HG02981 (cell line): ENCODE data around the gene NRG4.
A peak's percentile ranks its signal among the peaks of the same experiment; 100 is the strongest.
"Not testable (repeated sequence)": the region's sequence is repeated elsewhere in the genome, so short reads cannot be mapped to it uniquely, and the experiment has no call there.

Experiments
- ATAC-seq: cut with Tn5 transposase; IDR thresholded peaks from one replicate; pipeline ENCODE4 v1.9.1; 2021; ENCODE audit warnings: mild to moderate bottlenecking, moderate library complexity; ENCODE audit not compliant: unreplicated experiment

NRG4 gene

DNA sequence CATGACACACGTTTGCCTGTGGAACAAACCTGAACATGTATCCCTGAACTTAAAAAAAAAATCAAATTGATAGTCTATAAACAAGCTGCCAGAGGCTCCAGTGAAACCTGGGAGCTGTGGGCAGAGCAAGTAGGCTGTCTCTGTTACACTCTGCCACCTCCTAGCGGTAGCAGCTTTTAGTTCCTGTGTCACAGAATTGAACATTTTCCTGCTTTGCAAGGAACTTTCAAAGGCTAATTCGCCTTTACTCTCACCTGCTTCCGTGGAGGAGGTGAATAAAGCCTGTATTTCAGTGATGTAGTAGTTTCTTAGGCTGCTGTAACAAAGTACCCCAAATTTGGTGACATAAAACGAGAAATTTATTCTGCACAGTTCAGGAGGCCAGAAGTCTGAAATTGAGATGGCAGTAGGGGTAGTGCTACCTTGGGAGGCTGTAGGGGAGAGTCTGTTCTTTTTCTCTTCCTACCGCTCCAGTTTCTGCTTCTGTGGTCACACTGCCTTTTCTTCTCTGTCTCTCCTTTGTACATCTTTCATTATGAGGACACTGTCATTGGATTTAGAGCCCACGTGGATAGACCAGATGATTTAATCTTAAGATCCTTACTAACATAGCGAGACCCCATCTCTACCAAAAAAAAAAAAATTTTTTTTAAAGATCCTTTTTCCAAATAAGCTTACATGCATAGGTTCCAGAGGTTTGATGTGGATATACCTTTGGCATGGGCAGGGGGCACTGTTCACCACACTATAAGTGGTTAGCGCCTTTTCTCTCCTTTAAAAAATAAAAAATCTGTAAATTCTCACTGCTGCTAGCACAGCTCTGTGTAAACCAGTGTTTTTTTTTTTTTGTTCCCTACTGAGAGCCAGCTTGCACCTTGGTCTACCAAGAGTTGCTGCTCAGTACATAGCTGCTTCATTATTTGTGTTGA lies 83.3 kb downstream of the NRG4 start:
- no peak for ATAC-seq

DNA sequence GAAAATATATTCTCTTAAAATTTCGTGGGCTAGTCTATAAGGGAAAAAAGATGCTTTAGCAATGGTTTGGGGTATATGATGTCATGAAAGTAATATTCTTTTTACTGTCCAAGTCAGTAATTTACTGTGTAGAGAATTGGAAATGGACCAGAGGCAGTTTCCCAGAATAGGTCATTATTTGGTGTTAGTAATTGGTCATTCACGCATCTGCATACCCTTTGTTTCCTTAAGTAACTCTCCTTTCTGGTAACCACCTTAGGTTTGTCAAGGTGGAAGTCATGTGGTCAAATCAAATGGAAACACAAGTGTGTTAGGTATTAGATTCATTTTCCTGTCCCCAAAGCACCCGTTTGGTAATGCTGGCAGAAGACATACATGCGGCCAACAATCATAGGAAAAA lies 84.6 kb downstream of the NRG4 start:
- ATAC-seq: no peak

DNA sequence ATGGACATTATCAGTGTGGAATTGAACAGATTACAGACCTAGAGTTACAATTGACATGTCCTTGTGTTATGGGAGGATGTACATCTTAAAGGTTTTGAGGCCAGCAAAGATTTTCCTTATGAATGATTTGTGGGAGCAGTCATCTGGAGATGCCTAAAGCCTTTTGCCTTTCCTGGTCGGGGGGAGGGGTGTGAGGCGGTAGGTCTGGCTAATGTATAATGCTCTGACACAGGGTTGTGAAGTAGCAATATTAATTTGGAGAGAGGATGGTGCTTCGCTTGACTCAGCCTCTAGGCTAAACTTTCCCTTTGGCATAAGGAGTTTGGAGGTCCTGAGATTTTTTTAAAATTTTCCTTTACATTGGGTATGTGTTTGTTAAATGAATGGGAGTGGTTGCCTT lies 85.3 kb downstream of the NRG4 start:
- ATAC-seq: no peak

DNA sequence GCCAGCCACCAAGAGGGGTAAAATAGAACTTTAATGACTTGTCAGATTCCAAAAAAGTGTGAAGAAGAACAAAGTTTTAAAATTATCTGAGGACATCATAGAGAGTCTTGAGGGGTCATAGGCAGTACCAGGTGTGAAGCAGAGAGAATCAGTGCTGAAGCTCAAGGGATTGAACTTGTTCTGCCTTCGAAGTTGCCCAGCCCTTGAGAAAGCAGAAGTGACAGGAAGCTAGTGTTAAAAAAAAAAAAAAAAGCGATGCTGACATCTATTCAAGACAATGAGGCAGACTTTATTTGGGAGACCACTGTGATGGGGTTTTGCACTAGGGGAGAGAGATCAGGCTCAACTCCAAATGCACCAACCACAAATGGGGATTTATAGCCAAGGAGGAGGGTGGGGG lies 86.8 kb downstream of the NRG4 start:
- no peak for ATAC-seq

DNA sequence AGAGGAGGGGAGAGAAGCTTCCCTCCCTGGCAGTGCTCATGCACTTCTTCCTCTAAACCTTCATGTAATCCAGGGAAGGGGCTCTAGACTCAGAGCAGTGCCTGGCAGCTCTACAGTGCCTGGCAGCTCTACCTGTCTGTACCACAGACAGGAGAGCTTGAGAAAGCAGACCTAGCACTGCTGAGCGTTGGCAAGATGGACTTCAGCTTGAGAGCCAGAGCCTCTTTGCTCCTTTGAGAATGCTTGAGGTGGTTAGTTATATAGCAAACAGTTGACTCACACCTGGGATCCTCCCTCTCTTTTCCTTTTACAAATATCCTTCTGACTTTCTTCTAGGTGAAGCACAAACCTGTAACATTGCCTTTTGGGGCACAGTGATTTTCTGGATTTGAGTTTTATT lies 87.6 kb downstream of the NRG4 start:
- no peak for ATAC-seq

DNA sequence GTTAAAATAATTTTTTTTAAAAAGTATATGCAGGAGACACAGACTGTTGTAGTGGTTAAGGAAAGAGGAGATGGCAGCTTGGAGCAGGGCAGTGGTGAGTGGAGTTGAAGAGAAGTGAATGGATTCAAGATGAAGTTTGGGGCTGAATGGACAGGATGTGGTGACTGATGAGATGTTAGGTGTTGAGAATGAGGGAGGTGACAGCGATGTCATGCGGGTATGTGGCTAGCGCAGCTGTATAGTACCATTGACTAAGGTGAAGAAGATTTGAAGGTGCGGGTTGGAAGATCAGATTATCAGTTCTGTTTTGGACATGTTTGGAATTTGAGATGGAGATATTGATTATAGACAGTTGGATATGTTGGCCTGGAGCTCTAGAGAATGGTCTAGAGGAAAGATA lies 88.5 kb downstream of the NRG4 start:
- ATAC-seq: no peak

DNA sequence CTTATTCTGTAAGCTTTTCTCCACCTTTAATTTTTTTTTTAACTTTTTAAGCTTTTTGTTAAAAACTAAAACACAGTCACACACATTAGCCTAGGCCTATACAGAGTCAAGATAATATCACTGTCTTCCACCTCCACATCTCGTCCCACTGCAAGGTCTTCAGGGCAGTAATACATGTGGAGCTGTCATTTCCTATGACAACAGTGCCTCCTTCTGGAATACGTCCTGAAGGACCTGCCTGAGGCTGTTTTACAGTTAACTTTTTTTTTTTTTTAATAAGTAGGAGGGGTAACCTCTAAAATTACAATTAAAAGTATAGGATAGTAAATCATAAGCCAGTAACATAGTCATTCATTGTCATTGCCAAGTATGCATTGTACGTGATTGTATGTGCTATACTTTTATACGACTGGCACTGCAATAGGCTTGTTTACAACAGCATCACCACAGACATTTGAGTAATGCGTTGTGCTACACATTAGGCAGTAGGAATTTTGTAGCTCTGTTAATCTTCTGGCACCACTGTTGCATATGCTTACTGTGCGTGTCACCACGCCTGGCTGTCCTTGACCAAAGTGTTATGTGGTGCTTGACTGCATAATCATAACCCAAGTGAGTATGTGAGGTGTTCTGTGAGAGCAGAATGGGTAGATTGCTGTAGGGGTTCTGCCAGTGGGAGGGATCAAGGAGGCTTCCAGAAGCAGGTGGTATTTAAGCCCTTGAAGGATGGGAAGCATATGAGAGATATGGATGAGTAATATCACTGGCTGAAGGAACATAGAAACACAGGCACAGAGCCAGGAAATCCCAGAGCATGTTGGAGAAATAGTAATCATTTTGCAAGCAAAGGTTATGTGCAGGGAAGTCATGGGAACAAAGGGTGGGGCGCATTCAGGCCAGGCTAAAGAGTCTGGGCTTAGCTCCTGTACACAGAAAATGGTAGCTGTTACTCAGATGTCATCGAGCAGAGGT lies 90.2 kb downstream of the NRG4 start:
- no peak for ATAC-seq

DNA sequence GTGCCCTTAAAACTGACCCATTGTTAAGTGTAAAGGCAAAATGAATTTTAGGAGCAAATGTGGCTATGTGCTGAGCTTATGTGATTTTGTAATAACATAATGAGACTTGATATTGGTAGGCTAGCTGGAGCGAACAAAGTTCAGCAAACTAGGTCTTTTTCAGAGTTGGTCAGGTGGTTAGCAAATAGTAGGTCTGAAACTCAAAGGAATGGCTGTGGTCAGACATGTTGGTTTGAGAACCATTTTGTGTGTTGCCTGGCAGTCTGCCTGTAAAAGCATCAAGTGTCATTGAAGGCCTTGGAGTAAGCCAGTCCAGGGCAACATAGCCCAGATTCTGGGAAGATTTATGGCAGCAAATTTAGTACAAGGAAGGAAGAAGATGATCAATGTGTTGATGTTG lies 92.1 kb downstream of the NRG4 start:
- ATAC-seq: no peak

DNA sequence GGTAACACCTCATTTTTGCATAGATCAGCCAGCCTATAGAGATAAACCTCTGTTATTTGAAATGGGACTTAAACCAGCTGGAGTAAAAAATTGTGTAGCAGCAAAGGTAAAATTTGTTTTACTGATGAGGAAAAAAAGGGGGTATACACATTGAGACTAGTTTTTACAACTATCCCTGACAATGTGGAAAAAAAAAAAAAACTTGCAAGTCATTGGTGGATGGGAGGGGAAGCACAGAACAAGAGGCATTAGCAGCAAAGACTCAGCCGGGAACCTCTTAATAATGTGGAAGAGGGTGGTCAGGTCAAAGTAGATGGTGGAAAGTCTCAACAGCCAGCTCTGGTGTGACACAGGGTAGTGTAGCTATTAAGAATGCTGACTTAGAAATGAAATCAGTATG lies 94.1 kb downstream of the NRG4 start:
- no peak for ATAC-seq

DNA sequence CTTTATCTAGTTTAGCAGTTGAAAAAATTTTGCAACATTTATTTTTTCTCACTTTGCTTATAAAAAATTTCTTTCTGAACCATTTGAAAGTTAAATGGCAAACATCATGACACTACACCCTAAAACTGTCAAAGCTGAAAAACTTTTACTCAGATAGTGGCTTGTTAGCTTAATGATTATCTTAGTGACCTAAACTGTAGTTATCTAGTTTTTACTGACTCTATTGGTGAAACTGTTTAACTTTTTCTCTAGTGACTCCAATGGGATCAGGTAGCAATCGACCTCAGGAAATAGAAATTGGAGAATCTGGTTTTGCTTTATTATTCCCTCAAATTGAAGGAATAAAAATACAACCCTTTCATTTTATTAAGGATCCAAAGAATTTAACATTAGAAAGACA lies 95.2 kb downstream of the NRG4 start:
- no peak for ATAC-seq

DNA sequence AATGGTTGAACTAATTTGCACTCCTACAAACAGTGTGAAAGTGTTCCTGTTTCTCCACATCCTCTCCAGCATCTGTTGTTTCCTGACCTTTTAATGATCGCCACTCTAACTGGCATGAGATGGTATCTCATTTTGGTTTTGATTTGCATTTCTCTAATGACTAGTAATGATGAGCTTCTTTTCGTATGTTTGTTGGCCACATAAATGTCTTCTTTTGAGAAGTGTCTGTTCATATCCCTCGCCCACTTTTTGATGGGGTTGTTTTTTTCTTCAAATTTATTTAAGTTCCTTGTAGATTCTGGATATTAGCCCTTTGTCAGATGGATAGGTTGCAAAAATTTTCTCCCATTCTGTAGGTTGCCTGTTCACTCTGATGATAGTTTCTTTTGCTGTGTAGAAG lies 101.9 kb downstream of the NRG4 start:
- not testable (repeated sequence) for ATAC-seq

DNA sequence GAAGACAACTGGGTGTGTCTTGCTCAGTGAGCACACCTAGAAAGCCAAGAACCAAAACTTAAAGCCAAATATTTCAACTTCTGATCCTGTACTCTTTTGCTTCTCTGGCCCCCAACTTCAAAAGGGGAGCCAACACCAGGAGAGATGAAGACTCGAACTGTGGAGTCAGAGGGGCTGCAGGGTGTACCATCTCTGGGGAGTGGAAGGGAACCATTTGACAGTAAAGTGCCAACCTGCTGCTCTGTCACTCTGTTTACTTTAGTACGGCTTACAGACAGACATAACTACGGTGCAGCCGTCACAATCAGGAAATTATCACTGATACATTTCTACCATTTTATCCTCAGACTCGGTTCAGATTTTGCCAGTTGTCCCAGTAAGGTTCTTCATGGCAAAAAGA lies 107.0 kb downstream of the NRG4 start:
- no peak for ATAC-seq

DNA sequence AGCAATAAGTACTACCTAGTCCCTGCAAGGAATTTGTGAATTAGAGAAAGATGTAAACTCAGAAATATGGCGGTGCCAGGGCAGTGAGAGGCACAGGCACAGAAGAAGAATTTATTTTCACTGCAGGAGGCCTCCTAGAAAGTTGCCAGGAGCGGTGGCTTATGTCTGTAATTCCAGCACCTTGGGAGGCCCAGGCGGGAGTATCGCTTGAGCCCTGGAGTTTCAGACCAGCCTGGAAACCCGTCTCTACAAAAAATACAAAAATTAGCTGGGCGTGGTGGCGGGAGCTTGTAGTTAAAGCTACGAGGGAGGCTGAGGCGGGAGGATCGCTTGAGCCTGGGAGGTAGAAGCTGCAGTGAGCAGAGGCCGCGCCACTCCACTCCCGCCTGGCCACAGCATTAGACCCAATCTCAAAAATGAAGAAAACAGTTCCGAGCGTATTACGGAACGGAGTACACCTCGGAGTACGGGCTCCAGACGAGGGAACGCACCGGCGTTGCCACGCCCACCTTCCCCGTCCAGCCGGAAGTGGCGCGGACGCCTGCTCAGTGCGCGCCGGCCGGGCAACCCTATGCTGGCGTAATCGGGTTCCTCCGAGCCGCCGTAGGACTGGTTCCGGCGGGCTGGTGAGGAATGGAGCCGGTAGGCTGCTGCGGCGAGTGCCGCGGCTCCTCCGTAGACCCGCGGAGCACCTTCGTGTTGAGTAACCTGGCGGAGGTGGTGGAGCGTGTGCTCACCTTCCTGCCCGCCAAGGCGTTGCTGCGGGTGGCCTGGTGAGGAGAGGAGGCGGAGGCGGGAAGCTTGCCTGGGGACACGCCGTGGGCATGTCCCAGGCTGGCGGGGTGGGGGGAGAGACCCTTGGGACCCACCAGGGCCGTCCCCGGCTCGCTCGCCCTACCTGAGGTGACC lies 108.6 kb downstream of the NRG4 start, which contains the start of gene FBXO22:
Gene FBXO22 (plus strand): TSS at position 548 of the 909 bp plus-strand sequence. CDS start 86 bp downstream, at position 634.
- ATAC-seq: peak; percentile 96

DNA sequence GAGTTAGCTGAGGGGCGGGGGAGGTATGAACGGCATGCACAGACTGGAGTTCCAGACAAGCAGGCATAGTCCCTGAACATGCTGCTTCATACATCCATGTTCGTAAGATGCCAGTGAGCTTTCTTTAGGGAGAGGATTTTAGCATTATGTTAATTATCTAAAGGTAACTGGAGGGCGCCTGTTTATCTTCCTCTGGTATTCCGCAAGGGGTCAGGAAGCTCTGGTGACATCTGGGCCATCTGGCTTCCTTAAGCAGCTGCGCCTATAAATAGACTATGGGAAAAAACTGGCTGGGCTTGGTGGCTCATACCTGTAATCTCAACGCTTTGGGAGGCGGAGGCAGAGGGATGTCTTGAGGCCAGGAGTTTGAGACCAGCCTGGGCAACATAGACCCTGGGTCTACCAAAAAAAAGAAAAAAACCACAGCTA lies 110.1 kb downstream of the NRG4 start:
- ATAC-seq: no peak

DNA sequence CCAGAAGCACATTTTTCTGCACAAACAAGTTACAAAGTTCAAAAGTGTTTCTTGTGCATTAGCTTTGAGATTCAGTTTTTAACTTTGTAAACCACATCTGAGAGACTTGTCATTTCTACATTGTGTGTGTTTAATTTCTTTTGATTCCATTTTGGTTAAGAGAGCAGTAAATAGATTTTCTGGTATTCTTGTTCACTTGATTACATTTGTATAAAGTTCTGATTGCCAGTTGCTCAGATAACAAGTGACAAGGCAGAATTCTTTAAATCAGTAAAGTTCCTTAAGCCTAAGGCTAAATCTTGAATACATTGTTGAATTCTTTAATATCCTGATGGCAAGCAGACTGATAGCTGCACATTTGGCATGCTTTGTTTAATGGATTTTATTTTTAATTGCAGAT lies 111.6 kb downstream of the NRG4 start:
- ATAC-seq: no peak

DNA sequence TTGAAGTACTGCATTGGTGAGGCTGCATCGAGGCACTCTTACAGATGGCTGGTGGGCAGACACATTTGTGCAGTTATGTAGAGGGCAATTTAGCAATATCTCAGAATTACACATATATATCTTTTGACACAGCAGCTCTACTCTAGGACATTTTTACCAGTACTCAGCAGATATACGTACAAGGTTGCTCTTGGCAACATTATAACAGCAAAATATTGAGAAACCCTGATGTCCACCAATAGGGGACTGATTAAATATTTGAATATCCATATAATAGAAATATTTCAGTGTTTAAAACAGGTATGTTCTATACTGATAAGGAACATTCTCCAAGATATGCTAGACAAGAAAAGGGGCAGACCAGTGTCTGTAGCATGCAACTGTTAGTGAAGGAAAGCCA lies 116.5 kb downstream of the NRG4 start:
- ATAC-seq: no peak

DNA sequence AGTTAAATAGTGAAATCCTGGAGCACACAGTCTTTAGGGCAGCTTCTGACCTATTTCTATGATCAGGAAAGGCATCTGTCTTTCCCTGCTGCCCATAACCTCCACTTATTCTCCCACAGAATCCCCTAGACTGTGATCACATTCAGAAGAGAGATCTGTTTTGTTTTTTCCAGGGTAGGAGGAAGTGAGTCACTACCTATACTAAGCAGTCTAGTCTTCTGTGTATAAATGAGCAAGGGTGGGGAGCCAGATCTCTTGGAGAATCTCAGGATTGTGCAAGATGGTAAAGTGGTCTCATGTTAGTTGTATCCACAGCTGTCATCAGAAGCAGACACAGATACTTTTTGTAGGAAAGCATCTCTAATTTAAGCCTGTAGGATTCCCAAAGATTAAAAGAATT lies 120.3 kb downstream of the NRG4 start:
- ATAC-seq: no peak
